Left ventricle myocardium inferior (tissue), 1 donor: ENCODE measurements around the gene TUBD1. TPM values are rescaled to one million over a fixed set of nuclear protein-coding genes. Genes with fewer than 3 reads are reported as not detected.
A peak's percentile ranks its signal among the peaks of the same experiment; 100 is the strongest.

ENCODE experiments used
- DNase-seq: peaks from one replicate; pipeline ENCODE4 v3.0.0-alpha.2; 2020
- H3K27ac ChIP-seq: fragments of 200-600 bp; replicated peaks from 2 replicates; pipeline ENCODE4 v1.8.0; 2021
- H3K27me3 ChIP-seq: fragments of 200-600 bp; 2 replicates; pipeline ENCODE4 v1.8.0; 2021; ENCODE audit warnings: low read depth
- H3K36me3 ChIP-seq: fragments of 200-600 bp; 2 replicates; pipeline ENCODE4 v1.8.0; 2021
- H3K4me1 ChIP-seq: fragments of 200-600 bp; 2 replicates; pipeline ENCODE4 v1.8.0; 2021
- H3K4me3 ChIP-seq: fragments of 200-600 bp; 2 replicates; pipeline ENCODE4 v1.8.0; 2021; ENCODE audit warnings: mild to moderate bottlenecking, moderate library complexity
- H3K9me3 ChIP-seq: fragments of 200-600 bp; replicated peaks from 2 replicates; pipeline ENCODE4 v1.8.0; 2021
- intact Hi-C: fragments of 100-400 bp; cut with micrococcal nuclease; formaldehyde crosslinking; loops from one replicate; pipeline ENCODE4 v1.11.0; 2022
- total RNA-seq: library from RNA; stranded (reverse); fragmentation: NEBNext Ultra II Directional; extraction: Animal tissue kit (Norgen Biotek cat#: 25700); gene quantifications from one replicate; pipeline ENCODE4 v1.2.1, GENCODE V29; 2021
- TF ChIP-seq, protein P1 (sequence below): fragments of 200-600 bp; IDR thresholded peaks from 2 replicates; pipeline ENCODE4 v1.8.0; 2021; ENCODE audit warnings: antibody characterized with exemption, mild to moderate bottlenecking, borderline replicate concordance
- donor health status: DM: no; HTN: yes; CAD: no; lungs with severe emphysema.

TUBD1 gene
- total RNA-seq, 1 donor from 2014 or later, result 7.8 TPM

DNA sequence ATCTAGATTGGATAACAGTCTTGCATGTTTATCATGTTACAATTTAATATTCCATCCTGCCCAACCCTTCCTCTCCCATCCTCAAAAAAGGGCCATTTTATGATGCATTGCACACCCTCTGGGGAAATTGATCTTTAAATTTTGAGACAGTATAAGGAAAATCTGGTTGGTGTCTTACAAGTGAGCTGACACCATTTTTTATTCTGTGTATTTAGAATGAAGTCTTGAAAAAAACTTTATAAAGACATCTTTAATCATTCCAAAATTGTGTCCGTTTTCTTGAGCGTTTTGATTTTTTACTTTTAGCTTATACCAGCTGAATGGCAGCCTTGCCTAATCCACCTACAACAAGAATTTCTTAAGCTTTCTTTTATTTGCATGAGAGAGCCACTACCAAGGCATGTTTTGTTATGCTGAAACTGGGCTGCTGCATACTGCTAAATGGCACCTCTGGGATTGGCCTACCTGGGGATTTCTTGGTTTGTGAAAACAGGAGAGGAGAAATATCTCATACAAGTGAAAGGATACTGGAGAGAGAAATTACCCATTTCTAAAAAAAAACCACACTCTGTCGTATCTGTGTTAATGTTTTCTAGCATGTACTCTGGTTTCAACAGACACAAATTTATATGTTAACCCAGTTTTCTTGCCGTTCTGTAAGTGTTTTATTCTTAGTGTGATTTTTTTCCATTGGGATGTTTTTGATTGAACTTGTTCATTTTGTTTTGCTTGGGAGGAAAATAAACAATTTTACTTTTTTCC lies 52.2 kb downstream of the TUBD1 start:
- DNase-seq, result no peak
- H3K9me3 ChIP-seq, result no peaks in the 10 kb centered on the region
- peaks cover 15% of the 10 kb centered on the region for H3K36me3 ChIP-seq
- TF ChIP-seq, protein P1, sequence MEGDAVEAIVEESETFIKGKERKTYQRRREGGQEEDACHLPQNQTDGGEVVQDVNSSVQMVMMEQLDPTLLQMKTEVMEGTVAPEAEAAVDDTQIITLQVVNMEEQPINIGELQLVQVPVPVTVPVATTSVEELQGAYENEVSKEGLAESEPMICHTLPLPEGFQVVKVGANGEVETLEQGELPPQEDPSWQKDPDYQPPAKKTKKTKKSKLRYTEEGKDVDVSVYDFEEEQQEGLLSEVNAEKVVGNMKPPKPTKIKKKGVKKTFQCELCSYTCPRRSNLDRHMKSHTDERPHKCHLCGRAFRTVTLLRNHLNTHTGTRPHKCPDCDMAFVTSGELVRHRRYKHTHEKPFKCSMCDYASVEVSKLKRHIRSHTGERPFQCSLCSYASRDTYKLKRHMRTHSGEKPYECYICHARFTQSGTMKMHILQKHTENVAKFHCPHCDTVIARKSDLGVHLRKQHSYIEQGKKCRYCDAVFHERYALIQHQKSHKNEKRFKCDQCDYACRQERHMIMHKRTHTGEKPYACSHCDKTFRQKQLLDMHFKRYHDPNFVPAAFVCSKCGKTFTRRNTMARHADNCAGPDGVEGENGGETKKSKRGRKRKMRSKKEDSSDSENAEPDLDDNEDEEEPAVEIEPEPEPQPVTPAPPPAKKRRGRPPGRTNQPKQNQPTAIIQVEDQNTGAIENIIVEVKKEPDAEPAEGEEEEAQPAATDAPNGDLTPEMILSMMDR, result no peak
- no peaks in the 10 kb centered on the region for H3K27me3 ChIP-seq
- H3K27ac ChIP-seq, result peak overlapping the region; percentile 89
- H3K4me3 ChIP-seq, result peak overlapping the region; percentile 65
- H3K4me1 ChIP-seq, result peaks cover 56% of the 10 kb centered on the region
- intact Hi-C loops, result no loop called here

DNA sequence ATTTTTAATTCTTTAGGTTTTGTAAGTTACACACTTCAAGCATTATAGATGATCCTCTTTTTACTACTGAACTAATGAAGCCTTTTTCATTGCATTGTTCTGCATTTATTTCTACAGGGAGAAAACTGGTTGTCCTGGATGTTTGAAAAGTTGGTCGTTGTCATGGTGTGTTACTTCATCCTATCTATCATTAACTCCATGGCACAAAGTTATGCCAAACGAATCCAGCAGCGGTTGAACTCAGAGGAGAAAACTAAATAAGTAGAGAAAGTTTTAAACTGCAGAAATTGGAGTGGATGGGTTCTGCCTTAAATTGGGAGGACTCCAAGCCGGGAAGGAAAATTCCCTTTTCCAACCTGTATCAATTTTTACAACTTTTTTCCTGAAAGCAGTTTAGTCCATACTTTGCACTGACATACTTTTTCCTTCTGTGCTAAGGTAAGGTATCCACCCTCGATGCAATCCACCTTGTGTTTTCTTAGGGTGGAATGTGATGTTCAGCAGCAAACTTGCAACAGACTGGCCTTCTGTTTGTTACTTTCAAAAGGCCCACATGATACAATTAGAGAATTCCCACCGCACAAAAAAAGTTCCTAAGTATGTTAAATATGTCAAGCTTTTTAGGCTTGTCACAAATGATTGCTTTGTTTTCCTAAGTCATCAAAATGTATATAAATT lies 53.0 kb downstream of the TUBD1 start:
- intact Hi-C loops, result loop anchor here (5.0 kb wide), 1 partner anchor 82 kb away; no protein-coding TSS in a partner anchor
- no peak for DNase-seq
- peak overlapping the region; percentile 65 for H3K4me3 ChIP-seq
- H3K9me3 ChIP-seq, result no peaks in the 10 kb centered on the region
- peak overlapping the region; percentile 89 for H3K27ac ChIP-seq
- TF ChIP-seq, protein P1, result no peak
- H3K36me3 ChIP-seq, result peaks cover 15% of the 10 kb centered on the region
- H3K4me1 ChIP-seq, result peaks cover 49% of the 10 kb centered on the region
- H3K27me3 ChIP-seq, result no peaks in the 10 kb centered on the region

DNA sequence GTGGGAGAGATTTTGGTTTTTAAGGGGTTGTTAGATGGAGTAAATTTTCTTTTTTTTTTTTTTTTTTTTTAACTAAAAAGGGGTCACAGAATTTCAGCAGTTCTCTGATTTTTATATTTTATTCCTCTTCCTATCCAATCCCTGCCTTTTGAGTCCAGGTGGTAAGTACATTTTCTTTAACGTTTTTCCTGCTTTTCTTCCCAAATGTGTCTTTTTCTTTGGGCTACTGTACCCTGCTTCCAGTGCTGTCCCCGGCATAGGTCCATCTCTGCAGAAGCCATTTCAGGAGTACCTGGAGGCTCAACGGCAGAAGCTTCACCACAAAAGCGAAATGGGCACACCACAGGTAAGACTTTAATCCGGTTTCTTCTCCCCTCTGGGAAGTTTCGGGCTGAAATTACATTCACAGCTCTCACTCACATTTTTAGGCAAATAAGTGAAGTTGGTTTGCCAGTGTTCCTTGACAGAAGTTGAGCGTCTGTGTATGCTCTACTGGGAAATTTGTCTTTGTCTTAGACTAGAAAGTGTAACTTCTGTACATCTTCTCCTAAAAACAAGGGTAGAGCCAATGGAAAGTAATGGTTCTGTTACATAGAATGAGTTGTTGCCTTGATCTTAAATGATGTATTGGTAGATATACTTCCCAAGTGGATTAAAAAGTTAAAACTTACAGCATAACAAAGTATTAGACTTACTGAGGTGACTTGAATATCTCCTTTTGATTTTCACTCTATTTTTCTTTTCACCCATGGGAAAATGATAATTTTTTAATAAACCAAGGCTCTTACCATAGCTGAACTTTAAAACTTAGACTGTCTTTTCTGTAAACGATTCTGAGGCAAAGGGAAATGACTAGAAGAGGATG lies 54.5 kb downstream of the TUBD1 start:
- intact Hi-C loops, result loop anchor here (5.0 kb wide), 1 partner anchor 81 kb away; no protein-coding TSS in a partner anchor
- TF ChIP-seq, protein P1, result no peak
- no peaks in the 10 kb centered on the region for H3K9me3 ChIP-seq

DNA sequence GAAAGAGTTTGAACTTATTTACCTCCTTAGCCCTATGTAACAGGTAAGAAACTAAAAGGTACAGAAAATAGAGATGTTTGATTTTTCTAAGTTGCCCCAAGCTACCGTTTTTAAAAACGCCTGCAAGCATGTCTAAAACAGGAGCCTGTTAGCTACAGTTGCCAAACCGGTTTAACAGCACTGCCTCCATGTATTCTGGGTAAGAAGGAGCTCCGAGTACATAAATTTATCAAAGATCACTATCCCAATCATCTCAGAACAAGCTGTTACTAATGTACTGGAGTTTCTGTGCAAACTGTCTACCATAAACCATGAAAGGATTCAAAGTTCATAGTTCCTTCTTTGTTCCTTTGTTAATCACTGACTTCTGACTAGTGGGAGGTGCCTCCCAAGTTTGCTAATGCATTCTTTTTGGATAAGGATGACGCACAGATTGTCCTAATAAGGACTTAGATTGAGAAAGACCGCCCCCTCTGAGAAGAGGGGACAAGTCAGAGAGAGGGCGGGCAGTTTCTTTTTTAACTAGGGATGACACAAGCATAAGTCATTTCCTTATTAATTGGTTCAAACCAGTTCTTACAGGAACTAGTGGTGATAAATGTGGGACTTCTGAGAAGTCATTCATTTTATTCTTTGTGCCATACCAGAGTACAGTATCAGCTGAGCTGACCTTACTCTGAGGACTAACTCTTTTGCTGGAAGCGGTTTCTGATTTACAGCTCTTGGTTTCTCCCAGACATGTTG lies 55.3 kb downstream of the TUBD1 start:
- no peaks in the 10 kb centered on the region for H3K27me3 ChIP-seq
- peak overlapping the region; percentile 89 for H3K27ac ChIP-seq
- H3K4me1 ChIP-seq, result peaks cover 59% of the 10 kb centered on the region
- peaks cover 15% of the 10 kb centered on the region for H3K36me3 ChIP-seq
- TF ChIP-seq, protein P1, result no peak
- intact Hi-C loops, result loop anchor here (5.0 kb wide), 1 partner anchor 80 kb away; no protein-coding TSS in a partner anchor
- H3K4me3 ChIP-seq, result peak overlapping the region; percentile 65
- H3K9me3 ChIP-seq, result no peaks in the 10 kb centered on the region
- DNase-seq, result no peak

More for the DNA sequence above, 54.5 kb downstream of the TUBD1 start:
- peak overlapping the region; percentile 89 for H3K27ac ChIP-seq
- H3K4me3 ChIP-seq, result peak overlapping the region; percentile 65
- H3K4me1 ChIP-seq, result peaks cover 54% of the 10 kb centered on the region
- DNase-seq, result no peak
- peaks cover 15% of the 10 kb centered on the region for H3K36me3 ChIP-seq
- H3K27me3 ChIP-seq, result no peaks in the 10 kb centered on the region
